ENCODE results near the gene WASL. TPM values are rescaled to one million over a fixed set of nuclear protein-coding genes. Genes with fewer than 3 reads are reported as not detected.

The WASL gene
- polyA plus RNA-seq, 2 of the 4 experiments (the other 2 are of a cell fraction), result 18.5 to 21.0 TPM

GRCh38 chr7:123689250-123689649, 59.6 kb downstream of the WASL start:
- FAIRE-seq (peak; percentile 7), ATAC-seq (no peak), DNase-seq (ENCODE audit: low read depth in 1 of 2, low spot score in 1 of 2) (no peak)
- H3K27ac ChIP-seq, result no peak overlapping the region
- ChIA-PET POLR2A (no interaction called here), CTCF (interaction anchor here (1.3 to 2.6 kb wide), 3 partner anchors 109 to 183 kb away, joined by 3 to 7 read pairs (median 4); no protein-coding TSS in a partner anchor)
- H3K9me3 ChIP-seq, result no peaks in the 10 kb centered on the region
- H3K4me3 ChIP-seq, result no peak overlapping the region
- no peak for TF ChIP-seq JUNB (IDR thresholded peaks at IDR 0.05)
- no peak for TF ChIP-seq JUN (IDR thresholded peaks at IDR 0.05)
- no peak for TF ChIP-seq HDAC2 (IDR thresholded peaks at IDR 0.05)
- no peak for TF ChIP-seq ATOH8 (CRISPR knock-in tag; IDR thresholded peaks at IDR 0.05; ENCODE audit: low read depth)
- no peak for TF ChIP-seq FOSL2 (IDR thresholded peaks at IDR 0.05)
- TF ChIP-seq FOSL2 (CRISPR knock-in tag; IDR thresholded peaks at IDR 0.05), result no peak
- no peak for TF ChIP-seq RARB (CRISPR knock-in tag; IDR thresholded peaks at IDR 0.05)
- no peak for TF ChIP-seq CHD2 (IDR thresholded peaks at IDR 0.05; ENCODE audit: low read length, partially characterized antibody)
- TF ChIP-seq EHMT2 (IDR thresholded peaks at IDR 0.05; ENCODE audit: low read depth), result no peak
- TF ChIP-seq TFCP2L1 (CRISPR knock-in tag; IDR thresholded peaks at IDR 0.05), result no peak
- TF ChIP-seq MAZ (IDR thresholded peaks at IDR 0.05; ENCODE audit: borderline replicate concordance, low read depth, low read length), result no peak
- TF ChIP-seq TP53 (CRISPR knock-in tag; IDR thresholded peaks at IDR 0.05), result no peak
- TF ChIP-seq RCOR1 (IDR thresholded peaks at IDR 0.05; ENCODE audit: low read depth, low read length), result no peak
- no peak for TF ChIP-seq ESRRA (IDR thresholded peaks at IDR 0.05; ENCODE audit: borderline replicate concordance, low read length)
- TF ChIP-seq MAFK (IDR thresholded peaks at IDR 0.05; ENCODE audit: partially characterized antibody), result no peak
- TF ChIP-seq EP300 (IDR thresholded peaks at IDR 0.05), result no peak
- TF ChIP-seq HOXA7 (CRISPR knock-in tag; IDR thresholded peaks at IDR 0.05), result no peak
- TF ChIP-seq POLR2A (IDR thresholded peaks at IDR 0.05; ENCODE audit: low read length), result no peak
- no peak for TF ChIP-seq POLR2AphosphoS2 (conservative IDR thresholded peaks at IDR 0.05; ENCODE audit: low read length)
- TF ChIP-seq HES2 (IDR thresholded peaks at IDR 0.05), result no peak
- WGBS (ENCODE audit: missing lambda C conversion rate), result 99% methylated on average over 3 of the region's 3 CpGs
- H3K4me1 ChIP-seq, result no peaks in the 10 kb centered on the region
- no peak overlapping the region for H3K4me2 ChIP-seq

- CTCF ChIA-PET, result interaction anchor here (0.7 to 2.6 kb wide), 3 partner anchors 62 to 185 kb away, joined by 3 to 7 read pairs (median 4); no protein-coding TSS in a partner anchor
- FAIRE-seq, result no peak
- 83% methylated on average over 1 of the region's 1 CpG for WGBS (ENCODE audit: missing lambda C conversion rate)
- no peak for ATAC-seq
- Histone ChIP-seq H3K4me3 (no peak overlapping the region), H3K4me2 (no peak overlapping the region), H3K27ac (no peak overlapping the region), H3K9me3 (no peaks in the 10 kb centered on the region), H3K4me1 (no peaks in the 10 kb centered on the region)
- DNase-seq (ENCODE audit: low read depth in 1 of 2, low spot score in 1 of 2), result no peak
- POLR2A ChIA-PET, result no interaction called here
- no peak for TF ChIP-seq ESRRA (IDR thresholded peaks at IDR 0.05; ENCODE audit: borderline replicate concordance, low read length)
- no peak for TF ChIP-seq E2F6 (IDR thresholded peaks at IDR 0.05; ENCODE audit: borderline replicate concordance, low read depth)
- no peak for TF ChIP-seq HOXB13 (CRISPR knock-in tag; IDR thresholded peaks at IDR 0.05; ENCODE audit: low read depth)
- TF ChIP-seq CHD4 (IDR thresholded peaks at IDR 0.05; ENCODE audit: borderline replicate concordance), result no peak
- TF ChIP-seq KDM5A (IDR thresholded peaks at IDR 0.05), result no peak
- no peak for TF ChIP-seq NFE2L2 (conservative IDR thresholded peaks at IDR 0.05; ENCODE audit: low read length)
- no peak for TF ChIP-seq MAFK (IDR thresholded peaks at IDR 0.05; ENCODE audit: partially characterized antibody)
- no peak for TF ChIP-seq HOXB5 (CRISPR knock-in tag; IDR thresholded peaks at IDR 0.05)
- no peak for TF ChIP-seq MYC (IDR thresholded peaks at IDR 0.05; ENCODE audit: borderline replicate concordance, low read length)
- no peak for TF ChIP-seq NR3C1 (IDR thresholded peaks at IDR 0.05)
- TF ChIP-seq CEBPB (IDR thresholded peaks at IDR 0.05), result no peak
Observed at GRCh38 chr7:123687727-123688126, 61.1 kb downstream of the WASL start.

Data from A549 (cell line).